Astrocyte (in vitro differentiated cells and primary cell): ENCODE measurements around the gene CTTNBP2.

Source experiments
- CTCF ChIP-seq: IDR thresholded peaks from 2 replicates; pipeline ENCODE4 v1.5.1; 2011; ENCODE audit warnings: low read depth, mild to moderate bottlenecking, inconsistent platforms, low read length, moderate library complexity; ENCODE audit not compliant: insufficient read depth
- EZH2 ChIP-seq: IDR thresholded peaks from 2 replicates; pipeline ENCODE4 v1.6.1; 2012; ENCODE audit warnings: mild to moderate bottlenecking, low read length, inconsistent platforms; ENCODE audit not compliant: insufficient read depth

GRCh38 chr7:117830422-117830954 lies 42.8 kb downstream of the CTTNBP2 start:
- no peak for TF ChIP-seq CTCF
- no peak for TF ChIP-seq EZH2
